ENCODE measurements around the gene C16orf89.
"Not testable (repeated sequence)": the region's sequence is repeated elsewhere in the genome, so short reads cannot be mapped to it uniquely, and the experiment has no call there.

GRCh38 chr16:5085716-5086115, 20.0 kb upstream of the C16orf89 start:
- TF ChIP-seq, protein P1, sequence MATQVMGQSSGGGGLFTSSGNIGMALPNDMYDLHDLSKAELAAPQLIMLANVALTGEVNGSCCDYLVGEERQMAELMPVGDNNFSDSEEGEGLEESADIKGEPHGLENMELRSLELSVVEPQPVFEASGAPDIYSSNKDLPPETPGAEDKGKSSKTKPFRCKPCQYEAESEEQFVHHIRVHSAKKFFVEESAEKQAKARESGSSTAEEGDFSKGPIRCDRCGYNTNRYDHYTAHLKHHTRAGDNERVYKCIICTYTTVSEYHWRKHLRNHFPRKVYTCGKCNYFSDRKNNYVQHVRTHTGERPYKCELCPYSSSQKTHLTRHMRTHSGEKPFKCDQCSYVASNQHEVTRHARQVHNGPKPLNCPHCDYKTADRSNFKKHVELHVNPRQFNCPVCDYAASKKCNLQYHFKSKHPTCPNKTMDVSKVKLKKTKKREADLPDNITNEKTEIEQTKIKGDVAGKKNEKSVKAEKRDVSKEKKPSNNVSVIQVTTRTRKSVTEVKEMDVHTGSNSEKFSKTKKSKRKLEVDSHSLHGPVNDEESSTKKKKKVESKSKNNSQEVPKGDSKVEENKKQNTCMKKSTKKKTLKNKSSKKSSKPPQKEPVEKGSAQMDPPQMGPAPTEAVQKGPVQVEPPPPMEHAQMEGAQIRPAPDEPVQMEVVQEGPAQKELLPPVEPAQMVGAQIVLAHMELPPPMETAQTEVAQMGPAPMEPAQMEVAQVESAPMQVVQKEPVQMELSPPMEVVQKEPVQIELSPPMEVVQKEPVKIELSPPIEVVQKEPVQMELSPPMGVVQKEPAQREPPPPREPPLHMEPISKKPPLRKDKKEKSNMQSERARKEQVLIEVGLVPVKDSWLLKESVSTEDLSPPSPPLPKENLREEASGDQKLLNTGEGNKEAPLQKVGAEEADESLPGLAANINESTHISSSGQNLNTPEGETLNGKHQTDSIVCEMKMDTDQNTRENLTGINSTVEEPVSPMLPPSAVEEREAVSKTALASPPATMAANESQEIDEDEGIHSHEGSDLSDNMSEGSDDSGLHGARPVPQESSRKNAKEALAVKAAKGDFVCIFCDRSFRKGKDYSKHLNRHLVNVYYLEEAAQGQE (IDR thresholded peaks at IDR 0.05; ENCODE audit: insufficient replicate concordance, low read depth), result not testable (repeated sequence)
- TF ChIP-seq, protein P2, sequence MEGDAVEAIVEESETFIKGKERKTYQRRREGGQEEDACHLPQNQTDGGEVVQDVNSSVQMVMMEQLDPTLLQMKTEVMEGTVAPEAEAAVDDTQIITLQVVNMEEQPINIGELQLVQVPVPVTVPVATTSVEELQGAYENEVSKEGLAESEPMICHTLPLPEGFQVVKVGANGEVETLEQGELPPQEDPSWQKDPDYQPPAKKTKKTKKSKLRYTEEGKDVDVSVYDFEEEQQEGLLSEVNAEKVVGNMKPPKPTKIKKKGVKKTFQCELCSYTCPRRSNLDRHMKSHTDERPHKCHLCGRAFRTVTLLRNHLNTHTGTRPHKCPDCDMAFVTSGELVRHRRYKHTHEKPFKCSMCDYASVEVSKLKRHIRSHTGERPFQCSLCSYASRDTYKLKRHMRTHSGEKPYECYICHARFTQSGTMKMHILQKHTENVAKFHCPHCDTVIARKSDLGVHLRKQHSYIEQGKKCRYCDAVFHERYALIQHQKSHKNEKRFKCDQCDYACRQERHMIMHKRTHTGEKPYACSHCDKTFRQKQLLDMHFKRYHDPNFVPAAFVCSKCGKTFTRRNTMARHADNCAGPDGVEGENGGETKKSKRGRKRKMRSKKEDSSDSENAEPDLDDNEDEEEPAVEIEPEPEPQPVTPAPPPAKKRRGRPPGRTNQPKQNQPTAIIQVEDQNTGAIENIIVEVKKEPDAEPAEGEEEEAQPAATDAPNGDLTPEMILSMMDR (IDR thresholded peaks at IDR 0.05; ENCODE audit: insufficient read depth, low read length), result not testable (repeated sequence)
- not testable (repeated sequence) for TF ChIP-seq GABPA (IDR thresholded peaks at IDR 0.05; ENCODE audit: low read depth)
